DND-41 (cell line): ENCODE data around the gene OR6M1.

Source experiments
- ATAC-seq: fragments of 200-7000 bp; cut with Tn5 transposase; 3 replicates; pipeline ENCODE4 v1.9.1; 2021; ENCODE audit warnings: low read depth; ENCODE audit not compliant: insufficient read depth
- DNase-seq: peaks from one replicate; pipeline ENCODE4 v3.0.0-alpha.2; 2020
- H2AFZ ChIP-seq: 2 replicates; pipeline ENCODE4 v1.6.0; 2012; ENCODE audit warnings: low read depth, low read length
- H3K27ac ChIP-seq: 2 replicates; pipeline ENCODE4 v1.5.1; 2012; ENCODE audit warnings: low read length, inconsistent platforms
- H3K27me3 ChIP-seq: fragments of 200-600 bp; sonication (generic); 2 replicates; pipeline ENCODE4 v1.6.0; 2012; ENCODE audit warnings: low read length, mild to moderate bottlenecking, inconsistent platforms; ENCODE audit not compliant: insufficient read depth, poor library complexity
- H3K36me3 ChIP-seq: 2 replicates; pipeline ENCODE4 v1.5.1; 2012; ENCODE audit warnings: low read length, inconsistent platforms; ENCODE audit not compliant: insufficient read depth
- H3K4me1 ChIP-seq: 2 replicates; pipeline ENCODE4 v1.5.1; 2012; ENCODE audit warnings: mild to moderate bottlenecking, low read length; ENCODE audit not compliant: insufficient read depth
- H3K4me2 ChIP-seq: 2 replicates; pipeline ENCODE4 v1.6.0; 2012; ENCODE audit warnings: mild to moderate bottlenecking, moderate library complexity, low read length, inconsistent platforms; ENCODE audit not compliant: insufficient read depth
- H3K4me3 ChIP-seq, 2 experiments: fragments of 200-600 bp in 1 of 2; shearing (Covaris generic) in 1 of 2; 2 replicates each; pipeline ENCODE4 v1.5.1; 2012 to 2016; ENCODE audit warnings: inconsistent platforms in 2 of 2, low read length in 2 of 2, mild to moderate bottlenecking in 2 of 2, low read depth in 1 of 2, moderate library complexity in 1 of 2
- H3K79me2 ChIP-seq: 2 replicates; pipeline ENCODE4 v1.6.0; 2012; ENCODE audit warnings: low read length, inconsistent platforms; ENCODE audit not compliant: insufficient read depth
- H3K9ac ChIP-seq: 2 replicates; pipeline ENCODE4 v1.6.0; 2012; ENCODE audit warnings: low read depth, mild to moderate bottlenecking, inconsistent platforms, low read length, moderate library complexity
- H3K9me3 ChIP-seq: 2 replicates; pipeline ENCODE4 v1.5.1; 2012; ENCODE audit warnings: low read length, moderate library complexity, mild to moderate bottlenecking, inconsistent platforms; ENCODE audit not compliant: insufficient read depth, severe bottlenecking
- H4K20me1 ChIP-seq: 2 replicates; pipeline ENCODE4 v1.6.0; 2012; ENCODE audit warnings: low read length; ENCODE audit not compliant: insufficient read depth
- CTCF ChIP-seq: IDR thresholded peaks from 2 replicates; pipeline ENCODE4 v1.5.1; 2012; ENCODE audit warnings: borderline replicate concordance, low read length, moderate library complexity, mild to moderate bottlenecking; ENCODE audit not compliant: poor library complexity, severe bottlenecking; ENCODE audit errors: extremely low read depth
- EZH2 ChIP-seq: IDR thresholded peaks from 3 replicates; pipeline ENCODE4 v1.6.1; 2012; ENCODE audit warnings: borderline replicate concordance, low read depth, mild to moderate bottlenecking, moderate library complexity, low read length, inconsistent platforms; ENCODE audit not compliant: severe bottlenecking

OR6M1 gene

GRCh38 chr11:123815122-123815521 lies 9.0 kb upstream of the OR6M1 start:
- no peaks in the 10 kb centered on the region for H3K27me3 ChIP-seq
- H3K79me2 ChIP-seq = no peaks in the 10 kb centered on the region
- H4K20me1 ChIP-seq = no peaks in the 10 kb centered on the region
- no peaks in the 10 kb centered on the region for H3K9me3 ChIP-seq
- H3K27ac ChIP-seq = no peak overlapping the region
- no peaks in the 10 kb centered on the region for H3K4me1 ChIP-seq
- H2AFZ ChIP-seq = no peak overlapping the region
- no peak for TF ChIP-seq CTCF
- TF ChIP-seq EZH2 = no peak
- ATAC-seq (no peak), DNase-seq (no peak)
- no peak overlapping the region for H3K4me2 ChIP-seq
- no peak overlapping the region for H3K9ac ChIP-seq
- H3K4me3 ChIP-seq = no peak overlapping the region
- H3K36me3 ChIP-seq = no peaks in the 10 kb centered on the region

GRCh38 chr11:123801765-123802164 lies 4.4 kb downstream of the OR6M1 start:
- Histone ChIP-seq H3K9me3 (no peaks in the 10 kb centered on the region), H2AFZ (no peak overlapping the region), H3K36me3 (no peaks in the 10 kb centered on the region), H3K4me1 (no peaks in the 10 kb centered on the region), H3K27ac (no peak overlapping the region), H3K27me3 (no peaks in the 10 kb centered on the region), H3K9ac (no peak overlapping the region), H3K4me2 (no peak overlapping the region), H4K20me1 (no peaks in the 10 kb centered on the region), H3K4me3 (no peak overlapping the region), H3K79me2 (no peaks in the 10 kb centered on the region)
- no peak for ATAC-seq
- no peak for DNase-seq
- TF ChIP-seq EZH2 (no peak), CTCF (no peak)

DNA sequence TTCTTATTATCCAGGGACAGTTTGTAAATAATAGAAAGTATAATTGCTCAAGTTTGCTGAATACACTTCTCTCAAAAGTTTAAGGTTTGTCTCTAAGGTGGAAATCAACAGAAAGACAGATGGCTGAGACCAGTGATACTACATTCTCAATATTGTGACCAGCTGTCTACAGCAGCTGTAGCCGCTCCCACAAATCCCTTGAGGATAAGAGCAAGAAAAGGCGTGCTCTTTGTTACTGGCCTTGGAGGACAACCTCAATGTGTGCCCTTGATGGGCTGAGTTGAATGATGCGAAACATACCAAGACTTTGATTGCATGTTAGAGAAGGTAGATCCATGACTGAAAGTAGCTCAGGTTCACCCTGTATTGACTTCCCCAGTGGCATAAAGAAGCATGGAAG lies 6.1 kb downstream of the OR6M1 start:
- H3K9me3 ChIP-seq = no peaks in the 10 kb centered on the region
- H2AFZ ChIP-seq = no peak overlapping the region
- no peaks in the 10 kb centered on the region for H3K36me3 ChIP-seq
- no peak for DNase-seq
- H3K4me3 ChIP-seq = no peak overlapping the region
- no peaks in the 10 kb centered on the region for H3K4me1 ChIP-seq
- H3K27me3 ChIP-seq = no peaks in the 10 kb centered on the region
- TF ChIP-seq EZH2 (no peak), CTCF (no peak)
- no peak overlapping the region for H3K9ac ChIP-seq
- H4K20me1 ChIP-seq = no peaks in the 10 kb centered on the region
- H3K27ac ChIP-seq = no peak overlapping the region
- no peak for ATAC-seq
- no peaks in the 10 kb centered on the region for H3K79me2 ChIP-seq
- H3K4me2 ChIP-seq = no peak overlapping the region

GRCh38 chr11:123799438-123799837 lies 6.7 kb downstream of the OR6M1 start:
- H3K4me1 ChIP-seq = no peaks in the 10 kb centered on the region
- H3K9ac ChIP-seq = no peak overlapping the region
- no peak overlapping the region for H2AFZ ChIP-seq
- H3K4me2 ChIP-seq = no peak overlapping the region
- TF ChIP-seq EZH2 = no peak
- no peak for TF ChIP-seq CTCF
- ATAC-seq (no peak), DNase-seq (no peak)
- H4K20me1 ChIP-seq = no peaks in the 10 kb centered on the region
- no peaks in the 10 kb centered on the region for H3K36me3 ChIP-seq
- H3K9me3 ChIP-seq = no peaks in the 10 kb centered on the region
- H3K4me3 ChIP-seq = no peak overlapping the region
- H3K27me3 ChIP-seq = no peaks in the 10 kb centered on the region
- H3K79me2 ChIP-seq = no peaks in the 10 kb centered on the region
- H3K27ac ChIP-seq = no peak overlapping the region
